Left renal cortex interstitium (tissue), 4 donors: ENCODE measurements around the gene RNF220. TPM values are rescaled to one million over a fixed set of nuclear protein-coding genes. Genes with fewer than 3 reads are reported as not detected.
"Not testable (repeated sequence)": the region's sequence is repeated elsewhere in the genome, so short reads cannot be mapped to it uniquely, and the experiment has no call there.

ENCODE experiments used
- DNase-seq, 4 donors: peaks; one replicate each; pipeline ENCODE4 v3.0.0-alpha.2; 2013; ENCODE audit warnings: low read depth in 4 of 4, low spot score in 2 of 4, missing footprints in 1 of 4
- polyA plus RNA-seq, 4 donors: library from polyadenylated mRNA; unstranded; fragments of 120-200 nt; gene quantifications; one replicate each; pipeline ENCODE4 v1.2.1, GENCODE V29; 2013; ENCODE audit not compliant: insufficient read length in 4 of 4

RNF220 gene
- polyA plus RNA-seq, 4 donors: 93.6 to 117 (median 96.2) TPM

DNA sequence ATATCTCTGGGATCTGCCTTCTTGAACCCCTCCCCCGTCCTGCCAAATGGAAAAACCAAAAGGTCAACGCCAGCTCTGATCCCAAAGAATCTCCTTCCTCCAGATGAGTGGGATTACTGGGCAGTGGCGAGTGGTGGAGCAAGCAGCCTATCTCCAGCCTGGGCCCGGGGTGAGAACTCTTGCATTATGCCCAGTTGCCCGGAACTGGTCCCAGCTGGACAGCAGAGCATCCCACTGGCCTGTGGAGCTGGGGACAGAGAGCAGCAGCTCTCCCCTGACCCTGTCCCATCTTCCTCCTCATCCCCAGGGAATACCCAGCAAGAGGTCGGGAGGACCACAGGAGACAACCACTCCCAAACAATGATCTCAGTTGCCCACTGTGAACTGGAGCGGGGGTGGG lies 138.7 kb downstream of the RNF220 start:
- no peak for DNase-seq

GRCh38 chr1:44544960-44545359 lies 139.9 kb downstream of the RNF220 start:
- DNase-seq: no peak

DNA sequence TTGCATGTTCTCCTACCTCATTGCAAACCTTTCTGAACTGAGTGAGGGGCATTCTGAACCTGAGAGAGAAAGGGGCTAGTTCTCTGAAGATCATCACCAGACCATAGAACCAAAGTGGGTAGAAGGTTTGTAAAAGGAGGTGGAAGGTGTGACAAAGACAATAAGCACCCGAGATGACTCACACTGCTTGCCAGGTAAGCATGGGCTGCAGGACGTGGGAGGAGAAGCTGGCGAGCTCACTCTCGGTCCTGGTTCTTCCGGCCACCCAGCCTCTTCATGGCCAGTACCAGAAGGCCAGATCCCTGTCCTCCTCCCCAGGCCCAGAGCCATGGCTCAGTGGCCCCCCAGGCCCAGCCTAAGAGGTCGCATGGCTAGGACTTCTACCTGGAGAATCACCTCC lies 140.9 kb downstream of the RNF220 start:
- no peak for DNase-seq

DNA sequence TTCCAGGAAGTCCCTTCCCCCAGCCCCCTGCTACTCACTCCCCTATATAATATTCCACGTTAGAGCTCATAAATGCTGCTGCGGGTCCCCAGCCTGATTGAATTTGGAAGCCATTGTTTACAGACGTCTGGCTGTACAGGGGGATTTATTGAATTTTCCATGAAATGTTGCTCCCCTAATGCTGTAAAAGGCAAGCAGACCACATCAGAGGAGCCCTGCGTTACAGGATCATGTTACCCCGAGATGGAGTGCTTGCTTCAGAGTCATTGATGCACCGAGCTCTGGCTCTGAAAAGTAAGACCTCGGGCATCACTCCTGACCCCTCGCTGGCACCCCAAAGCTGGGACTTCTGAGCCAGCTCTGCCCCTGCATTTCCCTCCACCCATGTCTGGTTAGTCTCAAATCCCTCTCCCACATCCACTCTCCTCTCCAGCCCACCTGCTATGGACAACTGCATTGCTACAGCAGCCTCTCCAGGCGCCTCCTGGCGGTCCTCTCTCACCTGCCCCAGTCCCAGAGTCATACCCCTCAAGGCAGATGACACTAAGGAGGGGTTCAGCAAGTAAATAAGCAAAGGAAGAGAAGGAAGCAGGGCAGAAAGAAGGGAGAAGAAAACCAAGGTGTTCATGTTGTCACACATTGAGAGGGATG lies 141.5 kb downstream of the RNF220 start:
- no peak for DNase-seq

DNA sequence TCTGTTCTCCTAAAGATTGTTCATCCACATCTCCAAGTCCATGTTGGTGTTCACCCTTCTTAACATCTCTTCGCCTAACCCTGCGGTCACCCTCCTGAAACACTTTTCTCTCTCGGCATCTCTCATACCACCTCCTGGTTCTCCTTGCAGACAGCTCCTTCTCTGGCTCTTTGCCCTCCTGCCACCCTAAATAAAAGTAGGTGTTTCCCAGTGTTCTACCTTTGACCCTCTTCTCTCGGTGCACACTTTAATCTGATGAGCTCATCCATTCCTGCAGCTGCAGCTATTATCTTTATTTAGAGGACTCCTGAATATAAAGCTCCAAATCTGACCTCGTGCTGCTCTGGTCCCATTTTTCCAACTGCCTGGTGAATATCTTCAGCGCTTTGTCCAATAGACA lies 142.3 kb downstream of the RNF220 start:
- DNase-seq: no peak

DNA sequence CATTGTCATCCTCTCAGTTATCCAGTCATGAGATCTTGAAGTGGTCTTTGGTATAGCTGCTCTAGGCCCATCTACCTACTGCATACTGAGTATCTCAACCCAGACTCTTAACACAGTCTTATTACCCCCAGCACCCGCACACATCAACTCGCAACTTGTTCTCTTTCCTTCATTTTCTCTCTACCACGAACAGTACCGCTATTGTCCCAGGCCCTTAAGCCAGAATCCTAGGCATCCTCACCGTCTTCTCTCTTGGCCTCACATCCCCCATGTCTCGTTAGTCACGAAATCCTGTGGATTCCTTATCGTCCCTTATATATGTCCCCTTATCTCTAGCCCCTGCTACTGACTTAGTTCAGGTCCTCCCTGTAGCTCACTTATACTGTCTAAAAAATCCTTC lies 142.8 kb downstream of the RNF220 start:
- DNase-seq: no peak

- no peak for DNase-seq
Measured at GRCh38 chr1:44549510-44549909, 144.5 kb downstream of the RNF220 start.

DNA sequence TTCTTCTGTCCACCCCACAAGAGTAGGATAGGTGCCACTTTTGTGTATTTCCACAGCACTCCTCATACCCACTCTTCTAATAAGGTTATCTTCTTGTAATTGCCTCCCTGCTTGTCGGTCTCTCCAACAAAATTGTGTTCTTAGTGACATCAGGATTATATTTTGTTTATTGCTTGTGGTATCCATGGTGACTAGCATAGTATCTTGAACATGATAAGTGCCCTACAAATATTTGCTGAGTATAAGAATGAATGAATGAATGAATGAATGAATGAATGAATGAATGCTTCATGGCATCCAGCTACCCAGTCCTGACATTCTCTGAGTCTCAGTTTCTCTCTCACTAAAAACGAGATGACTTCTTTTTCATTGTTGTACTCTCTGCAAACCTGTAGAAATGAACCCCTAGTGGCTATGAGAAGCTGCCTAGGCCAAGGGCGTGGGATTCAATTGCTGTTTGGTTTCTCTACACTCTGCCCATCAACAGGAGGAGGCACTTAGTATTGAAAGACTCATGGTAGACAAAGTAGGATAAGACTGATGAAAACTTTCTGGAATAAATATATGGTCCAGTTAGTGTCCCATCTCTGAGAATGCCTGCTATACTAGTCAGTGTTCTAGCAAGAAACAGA lies 148.2 kb downstream of the RNF220 start:
- DNase-seq: no peak

DNA sequence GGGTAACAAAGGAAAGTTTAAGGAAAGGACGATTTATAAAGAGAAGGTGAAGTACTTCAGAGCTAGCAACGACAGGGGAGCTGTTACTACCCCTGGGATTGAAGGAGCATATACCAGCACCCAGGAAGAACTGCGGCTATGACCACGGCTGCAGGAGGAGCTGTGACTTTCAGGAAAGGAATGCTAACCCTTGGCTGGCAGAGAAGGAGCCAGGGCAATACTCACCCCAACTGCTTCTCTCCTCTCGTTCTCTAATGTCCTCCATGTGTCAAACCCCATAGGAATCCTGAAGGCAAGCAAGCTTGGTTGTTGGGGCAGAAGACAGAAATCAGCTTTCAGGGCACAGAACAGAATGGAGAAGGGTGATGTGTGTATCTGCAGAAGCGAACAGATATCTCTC lies 148.7 kb downstream of the RNF220 start:
- DNase-seq: no peak

DNA sequence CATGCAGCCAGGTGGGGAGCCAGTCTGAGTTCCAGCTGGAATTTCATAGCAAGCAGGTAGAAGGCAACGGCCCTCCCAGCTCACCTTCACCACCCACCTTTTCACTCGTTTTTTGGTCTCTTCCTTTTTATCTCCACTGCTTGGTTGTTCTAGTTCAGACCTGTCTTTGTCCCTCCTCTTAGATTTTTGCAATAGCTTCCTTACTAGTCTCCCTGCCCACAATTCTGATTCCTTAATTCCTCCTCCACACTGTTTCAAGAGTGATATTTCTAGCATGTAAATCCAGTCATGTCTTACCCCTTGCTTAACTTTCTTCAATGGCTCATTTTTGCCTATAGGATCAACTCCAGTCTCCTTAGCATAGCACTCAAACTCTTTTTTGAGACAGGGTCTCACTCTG lies 149.7 kb downstream of the RNF220 start:
- no peak for DNase-seq

DNA sequence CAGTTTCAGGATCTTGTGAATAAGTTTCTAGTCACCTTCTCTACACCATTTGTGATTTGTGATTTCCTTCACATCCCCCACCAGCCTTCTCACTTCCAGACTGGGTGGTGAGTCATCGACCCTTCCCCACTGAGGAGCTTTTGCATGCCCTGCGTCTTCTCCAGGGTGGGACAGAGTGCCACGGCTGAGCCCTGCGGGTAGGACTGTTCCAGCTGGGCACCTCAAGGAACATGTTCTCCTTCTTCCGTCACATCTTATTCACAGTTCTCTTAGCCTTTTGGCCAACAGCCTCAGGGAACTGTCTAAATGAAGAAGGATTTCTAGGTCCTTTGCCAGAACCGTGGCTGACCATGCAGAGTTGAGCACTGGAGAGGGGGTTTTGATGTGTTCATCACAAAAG lies 152.7 kb downstream of the RNF220 start:
- no peak for DNase-seq

DNA sequence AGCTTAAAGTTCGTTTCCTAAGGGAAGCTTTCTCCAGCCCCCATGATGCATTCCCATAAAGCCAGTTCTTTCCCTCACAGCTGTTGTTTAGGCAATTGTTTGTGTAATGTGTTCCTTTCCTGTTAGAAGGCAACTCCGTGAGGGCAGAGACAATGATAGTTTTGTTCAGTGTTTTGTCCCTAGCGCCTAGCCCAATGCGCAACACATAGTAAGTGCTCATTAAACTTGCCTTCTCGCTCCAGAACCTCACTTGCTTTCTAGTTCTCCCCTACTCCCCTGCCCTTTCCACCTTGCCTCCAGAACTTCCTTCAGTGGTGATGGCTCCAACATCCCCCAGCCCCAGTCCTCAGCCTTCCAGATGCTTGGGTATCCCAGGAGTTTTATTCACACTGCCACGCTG lies 153.8 kb downstream of the RNF220 start:
- no peak for DNase-seq

DNA sequence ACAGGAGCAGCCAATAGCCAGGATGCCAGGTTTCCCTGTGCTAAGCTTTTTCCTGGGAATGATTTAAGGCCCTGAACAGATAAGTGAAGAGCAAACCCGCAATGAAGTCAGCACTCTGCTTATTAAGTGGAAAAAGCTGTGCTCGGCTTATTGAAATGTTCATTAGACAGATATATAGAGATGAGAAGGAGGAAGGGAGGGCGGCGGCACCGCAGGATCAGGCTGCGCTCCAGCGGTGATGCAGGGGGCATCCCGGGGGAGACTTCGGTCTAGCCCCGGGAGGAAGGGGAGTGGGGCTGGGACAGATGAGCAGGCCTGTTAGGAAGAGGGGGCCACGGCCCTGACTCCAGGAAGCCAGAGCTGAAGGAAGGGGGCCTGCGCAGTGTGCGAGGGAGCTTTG lies 154.3 kb downstream of the RNF220 start:
- no peak for DNase-seq

DNA sequence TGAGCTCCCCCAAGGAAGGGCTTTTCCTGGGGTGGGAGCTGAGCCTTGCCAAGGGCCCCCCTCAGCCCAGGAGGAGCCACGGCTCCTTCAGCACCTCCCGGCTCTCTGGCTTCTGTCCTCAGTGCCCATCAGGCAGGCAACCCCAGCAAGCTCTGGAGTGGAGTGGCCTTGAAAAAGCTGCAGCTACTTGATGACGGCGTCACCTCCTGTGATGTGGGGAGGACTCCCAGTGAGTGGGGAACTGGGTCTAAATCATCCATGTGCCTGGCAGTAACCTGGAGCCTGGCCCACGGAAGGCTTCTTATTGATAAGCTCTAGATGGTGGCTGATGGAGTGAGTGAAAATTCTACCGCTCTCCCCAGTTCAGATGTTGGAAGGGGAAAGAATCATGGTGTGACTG lies 154.9 kb downstream of the RNF220 start:
- DNase-seq: no peak

- DNase-seq: not testable (repeated sequence)
Measured at GRCh38 chr1:44560696-44561095, 155.6 kb downstream of the RNF220 start.

DNA sequence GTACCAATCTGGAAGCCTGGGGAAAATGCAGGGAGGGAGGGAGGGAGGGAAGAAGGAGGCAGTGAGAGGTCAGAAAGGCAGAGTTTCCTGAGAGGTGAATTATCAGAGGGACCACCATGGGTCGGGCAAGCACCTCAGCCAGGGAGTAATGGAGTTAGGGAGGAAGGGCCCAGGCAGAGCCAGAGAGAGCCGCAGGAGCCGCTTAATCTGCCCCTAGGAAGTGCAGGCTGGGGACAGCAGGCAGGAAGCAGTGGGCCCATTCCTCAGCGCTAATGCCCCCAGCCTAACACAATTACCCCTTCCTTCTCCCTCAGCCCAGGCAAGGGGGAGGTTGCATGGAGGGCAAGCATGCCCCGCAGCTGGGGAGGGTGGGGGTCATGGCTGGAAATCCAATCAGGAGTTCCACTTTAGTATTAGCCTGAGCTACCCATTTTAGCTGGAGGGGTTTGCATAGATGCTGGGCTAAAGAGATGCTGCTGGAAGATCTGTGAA lies 160.2 kb downstream of the RNF220 start:
- no peak for DNase-seq

GRCh38 chr1:44565833-44566232 lies 160.8 kb downstream of the RNF220 start:
- DNase-seq: no peak

- DNase-seq: no peak
Measured at GRCh38 chr1:44566281-44567046, 161.4 kb downstream of the RNF220 start.

DNA sequence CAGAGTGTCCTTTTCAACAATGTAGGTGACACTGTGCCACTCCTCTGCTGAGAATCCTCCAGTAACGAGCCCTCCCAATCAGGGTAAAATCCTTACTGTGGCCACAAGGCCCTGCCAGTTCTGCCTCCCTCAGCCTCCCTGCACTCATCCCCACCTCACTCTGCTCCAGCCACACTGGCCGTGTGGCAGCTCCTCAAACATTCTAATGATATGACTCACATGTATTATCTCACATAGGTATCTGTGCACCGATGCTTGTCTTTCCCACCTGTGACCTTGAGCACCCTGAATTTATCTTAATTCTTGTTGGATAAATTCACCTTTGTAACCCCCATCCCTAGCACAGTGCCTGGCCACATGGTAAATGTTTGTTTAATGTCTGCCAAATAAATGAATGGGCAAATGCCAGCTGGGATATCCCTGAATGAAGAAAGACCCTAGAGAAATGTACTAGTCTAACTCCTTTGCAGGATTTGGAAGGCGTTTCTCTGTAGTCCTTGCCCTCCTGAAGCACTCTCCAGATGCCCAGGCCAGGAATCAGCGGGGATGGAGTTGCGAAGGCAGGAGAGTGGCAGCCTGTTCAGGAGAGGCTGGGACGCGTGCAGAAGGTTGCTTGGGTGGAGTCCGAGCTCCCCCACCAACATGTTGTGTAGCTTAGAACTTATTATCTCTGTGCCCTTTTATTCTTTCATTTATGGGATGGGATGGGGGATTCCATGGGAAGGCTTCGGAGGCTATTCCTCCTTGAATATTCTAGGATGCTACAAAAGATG lies 163.3 kb downstream of the RNF220 start:
- DNase-seq: no peak

DNA sequence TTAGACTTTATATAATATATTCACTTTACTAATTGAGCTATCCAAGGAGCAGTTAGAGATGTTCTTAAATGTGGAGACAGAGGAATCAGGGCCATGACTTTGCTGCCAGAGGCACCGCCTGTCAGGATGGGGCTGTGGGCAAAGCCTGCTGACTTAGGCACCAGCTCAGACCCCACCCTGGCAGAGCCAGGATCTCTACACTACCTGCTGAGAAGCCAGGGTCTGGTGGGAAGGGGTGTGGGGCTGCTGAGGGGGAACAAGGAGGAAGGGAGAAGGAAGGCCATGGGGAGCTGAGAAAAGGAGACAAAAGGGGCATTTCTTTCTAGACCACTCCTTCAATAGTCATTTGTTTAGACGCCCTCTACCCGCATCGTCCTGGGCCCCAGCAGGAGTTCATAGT lies 164.4 kb downstream of the RNF220 start:
- DNase-seq: no peak
